A549 treated with CpdA at 1 μM for 4 hours (cell line): ENCODE results near the gene C5orf22. TPM values are rescaled to one million over a fixed set of nuclear protein-coding genes. Genes with fewer than 3 reads are reported as not detected.

Experiments
- total RNA-seq: library from RNA; stranded (reverse); fragments of 200-300 nt; extraction: Qiagen RNA extraction; gene quantifications from 5 replicates; pipeline ENCODE4 v1.2.3, GENCODE V29; 2022; ENCODE audit warnings: low read depth

Gene C5orf22
- total RNA-seq: 11.0 to 14.7 TPM (median 12.3 TPM) in 5 replicates

DNA sequence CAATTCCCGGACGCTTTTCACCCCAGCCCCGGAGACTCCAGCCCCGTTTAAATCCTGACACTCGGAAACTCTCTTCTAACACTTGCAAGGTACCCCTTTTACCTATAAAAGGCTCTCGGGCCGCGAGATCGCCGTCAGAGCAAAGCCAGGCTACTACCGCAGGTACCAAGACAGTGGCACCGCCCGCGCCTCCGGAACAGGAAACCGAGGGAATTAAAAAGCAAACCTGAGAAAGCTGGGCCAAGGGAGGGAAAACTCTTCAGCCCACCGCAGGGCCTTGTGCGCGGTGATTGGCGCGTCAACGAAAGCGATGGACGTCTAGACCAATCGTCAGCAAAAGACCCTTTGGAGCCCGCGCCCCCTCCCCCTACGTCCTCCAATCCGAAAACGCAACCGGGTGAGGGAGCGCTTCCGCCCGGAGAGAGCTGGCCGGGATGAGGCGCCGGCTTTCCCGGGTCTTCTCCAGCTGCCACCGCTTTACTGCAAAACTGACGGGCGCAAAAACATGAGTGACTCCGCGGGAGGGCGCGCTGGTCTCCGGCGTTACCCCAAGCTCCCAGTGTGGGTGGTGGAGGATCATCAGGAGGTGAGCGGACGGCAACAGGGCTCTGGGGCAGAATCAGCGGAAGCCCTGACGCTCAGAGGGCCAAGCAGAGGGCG lies at the start of gene C5orf22, which contains the start of gene DROSHA:
TSS of gene C5orf22 (plus strand) at position 414 of the 660 bp plus-strand sequence. CDS start at position 506, 92 bp downstream.
TSS of gene DROSHA (minus strand) at position 206 of the 660 bp plus-strand sequence. CDS start 3,034 bp downstream, outside the sequence.

Other genes with a start within 250 kb of the C5orf22 start
- 40.8 to 44.2 TPM (median 42.7 TPM) in 5 replicates for gene DROSHA, start 208 bp upstream of the C5orf22 start, total RNA-seq
- gene PDZD2, start 106.8 kb downstream of the C5orf22 start, total RNA-seq: 0.03 to 0.09 TPM (median 0.07 TPM) in 5 replicates